B cell (primary cell): Measurements from ENCODE around the gene TTC39C. TPM values are rescaled to one million over a fixed set of nuclear protein-coding genes. Genes with fewer than 3 reads are reported as not detected.
A peak's percentile ranks its signal among the peaks of the same experiment; 100 is the strongest.

Experiments
- ATAC-seq: fragments of 200-7000 bp; cut with Tn5 transposase; one replicate; pipeline ENCODE4 v1.10.0; 2021; ENCODE audit warnings: low read depth, mild to moderate bottlenecking, moderate number of reproducible peaks, moderate library complexity
- CTCF ChIA-PET: fragments of 350-600 bp; sonication (Branson Sonifier 250); formaldehyde crosslinking; loops from one replicate; lab custom pipeline; 2021; ENCODE audit warnings: antibody characterized with exemption, inconsistent platforms; lab: Charles Lee
- POLR2A ChIA-PET: fragments of 350-600 bp; sonication (Branson Sonifier 250); formaldehyde crosslinking; loops from one replicate; lab custom pipeline; 2021; ENCODE audit warnings: antibody characterized with exemption; lab: Charles Lee
- DNase-seq: peaks from one replicate; pipeline ENCODE4 v3.0.0; 2013
- H2AFZ ChIP-seq: 2 replicates; pipeline ENCODE4 v1.6.1; 2012; ENCODE audit warnings: mild to moderate bottlenecking, low read depth, low read length; ENCODE audit not compliant: insufficient read depth, poor library complexity, severe bottlenecking
- H3K27ac ChIP-seq, 2 donors: 1 replicate in 1 of 2; 2 replicates in 1 of 2; pipeline ENCODE4 v1.5.1; 2012 to 2013; ENCODE audit warnings: low read length in 2 of 2, mild to moderate bottlenecking in 2 of 2, moderate library complexity in 1 of 2
- H3K27me3 ChIP-seq, 4 experiments: fragments of 200-600 bp in 1 of 4; sonication (generic) in 1 of 4; replicated peaks in 1 of 4; 1 replicate in 2 of 4; 2 replicates in 2 of 4; pipeline versions ENCODE4 v1.6.1 to v1.7.0; 2013 to 2016; ENCODE audit warnings: low read length in 3 of 4, mild to moderate bottlenecking in 2 of 4, mixed read lengths in 1 of 4, moderate library complexity in 1 of 4; ENCODE audit not compliant: insufficient read depth in 4 of 4, control insufficient read depth in 3 of 4; ENCODE audit errors: control extremely low read depth in 1 of 4
- H3K36me3 ChIP-seq, 2 experiments: replicated peaks in 1 of 2; 1 replicate in 1 of 2; 2 replicates in 1 of 2; pipeline versions ENCODE4 v1.6.1 to v1.7.1; 2013; ENCODE audit warnings: low read length in 1 of 2; ENCODE audit not compliant: insufficient read depth in 2 of 2, control insufficient read depth in 1 of 2; ENCODE audit errors: control extremely low read depth in 1 of 2, extremely low read depth in 1 of 2
- H3K4me1 ChIP-seq, 2 donors: fragments of 200-600 bp in 1 of 2; sonication (generic) in 1 of 2; 1 replicate in 1 of 2; 2 replicates in 1 of 2; pipeline versions ENCODE4 v1.5.1 to v1.6.1; 2013 to 2017; ENCODE audit warnings: low read length in 2 of 2; ENCODE audit not compliant: control insufficient read depth in 2 of 2, insufficient read depth in 2 of 2
- H3K4me2 ChIP-seq: replicated peaks from 2 replicates; pipeline ENCODE3; 2012; ENCODE audit warnings: mild to moderate bottlenecking, low read depth, low read length; ENCODE audit not compliant: poor library complexity, severe bottlenecking
- H3K4me3 ChIP-seq, 5 experiments: fragments of 200-600 bp in 1 of 5; sonication (generic) in 1 of 5; 1 replicate in 3 of 5; 2 replicates in 2 of 5; pipeline versions ENCODE4 v1.5.1 to v1.7.0; 2011 to 2016; ENCODE audit warnings: low read length in 4 of 5, mild to moderate bottlenecking in 4 of 5, low read depth in 2 of 5, control low read depth in 1 of 5, moderate library complexity in 1 of 5; ENCODE audit not compliant: insufficient read depth in 1 of 5; ENCODE audit errors: control extremely low read depth in 1 of 5, extremely low read depth in 1 of 5
- H3K79me2 ChIP-seq: fragments of 200-600 bp; sonication (generic); one replicate; pipeline ENCODE4 v1.6.0; 2016; ENCODE audit warnings: low read length; ENCODE audit not compliant: control insufficient read depth, insufficient read depth
- H3K9ac ChIP-seq: fragments of 200-600 bp; sonication (generic); 2 replicates; pipeline ENCODE4 v1.6.1; 2017; ENCODE audit warnings: mild to moderate bottlenecking, low read length, moderate library complexity
- H3K9me3 ChIP-seq, 3 donors: one replicate each; pipeline versions ENCODE4 v1.6.1 to v1.7.1; 2013; ENCODE audit warnings: low read length in 2 of 3; ENCODE audit not compliant: control insufficient read depth in 2 of 3, insufficient read depth in 1 of 3; ENCODE audit errors: control extremely low read depth in 1 of 3
- H4K20me1 ChIP-seq: 2 replicates; pipeline ENCODE4 v1.6.0; 2012; ENCODE audit warnings: mild to moderate bottlenecking, low read length; ENCODE audit not compliant: insufficient read depth, control insufficient read depth, poor library complexity, severe bottlenecking
- H3K27ac Mint-ChIP-seq: one replicate; pipeline ENCODE4 v1.8.0; 2021; ENCODE audit warnings: mixed read lengths
- H3K27me3 Mint-ChIP-seq: one replicate; pipeline ENCODE4 v1.8.0; 2021; ENCODE audit warnings: mixed read lengths
- H3K4me1 Mint-ChIP-seq: one replicate; pipeline ENCODE4 v1.8.0; 2021; ENCODE audit warnings: mixed read lengths
- H3K4me3 Mint-ChIP-seq: one replicate; pipeline ENCODE4 v1.8.0; 2021; ENCODE audit warnings: mixed read lengths
- H3K9me3 Mint-ChIP-seq: one replicate; pipeline ENCODE4 v1.8.0; 2022; ENCODE audit warnings: mixed read lengths; ENCODE audit not compliant: insufficient read depth
- EZH2 ChIP-seq: IDR thresholded peaks from 2 replicates; pipeline ENCODE4 v1.6.1; 2012; ENCODE audit warnings: borderline replicate concordance, low read depth, mild to moderate bottlenecking, moderate library complexity, low read length; ENCODE audit not compliant: insufficient read depth, poor library complexity, severe bottlenecking
- WGBS: methylation state at CpG from one replicate; pipeline ENCODE4 v1.1.5; 2013; ENCODE audit warnings: missing lambda C conversion rate; ENCODE audit not compliant: insufficient coverage; 5-methylcytosine and 5-hydroxymethylcytosine counted together
- intact Hi-C: fragments of 100-400 bp; cut with micrococcal nuclease; formaldehyde crosslinking; loops from one replicate; pipeline ENCODE4 v1.10.0; 2022
- polyA plus RNA-seq: library from polyadenylated mRNA; depleted of rRNA; stranded (reverse); fragments of >200 nt; gene quantifications from 2 replicates; pipeline ENCODE4 v1.2.3, GENCODE V29; 2012
- total RNA-seq, 2 donors: library from RNA; stranded (reverse); fragments of 120-200 nt in 1 of 2; gene quantifications; 1 replicate in 1 of 2; 2 replicates in 1 of 2; pipeline versions ENCODE4 v1.2.3 to v1.2.4, GENCODE V29; 2013 to 2022
- TF ChIP-seq, protein P1 (sequence below): fragments of 200-600 bp; IDR thresholded peaks from one replicate; pipeline ENCODE4 v1.8.0; 2022; ENCODE audit warnings: antibody characterized with exemption, mild to moderate bottlenecking

TTC39C gene
- total and polyA plus RNA-seq, 2 donors (not counting 1 experiment from before 2014, with no cell fraction given), result 22.3 to 44.3 TPM

DNA sequence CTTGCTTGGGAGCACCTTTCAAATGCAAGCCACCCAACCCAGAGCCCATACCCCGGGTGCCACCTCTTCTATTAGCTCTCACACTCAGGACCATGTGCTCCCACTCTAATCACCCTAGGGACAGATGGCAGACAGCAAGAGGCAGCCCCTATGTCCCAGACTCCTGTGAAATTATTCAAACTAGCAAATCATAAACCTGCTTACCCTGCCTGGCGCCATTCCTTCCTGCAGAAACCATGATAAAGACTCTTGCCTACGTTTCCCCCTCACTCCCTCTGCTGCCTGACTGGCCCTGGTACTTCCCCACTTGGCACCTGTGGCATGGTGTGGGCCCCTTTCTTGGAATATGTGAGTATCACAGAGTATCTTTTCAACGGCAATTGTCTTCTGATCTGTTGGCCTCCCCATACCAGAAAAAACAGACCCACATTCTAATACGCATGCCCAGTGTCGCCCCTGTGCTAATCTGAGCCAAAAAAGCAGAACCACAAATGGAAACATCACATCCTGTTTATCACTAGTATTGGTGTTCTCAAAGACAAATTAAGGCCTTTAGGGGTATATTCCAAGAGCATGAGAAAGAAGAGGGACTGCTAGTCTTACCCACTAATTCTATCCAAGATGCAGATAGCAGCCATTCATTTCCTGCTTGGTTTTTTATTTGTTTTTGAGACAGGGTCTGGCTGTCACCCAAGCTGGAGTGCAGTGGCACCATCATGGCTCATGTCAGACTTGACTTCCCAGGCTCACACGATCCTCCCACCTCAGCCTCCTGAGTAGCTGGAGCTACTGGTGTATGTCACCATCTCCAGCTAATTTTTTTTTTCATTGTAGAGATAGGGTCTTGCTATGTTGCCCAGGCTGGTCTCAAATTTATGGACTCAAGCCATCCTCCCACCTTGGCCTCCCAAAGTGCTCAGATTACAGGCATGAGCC lies 44.1 kb upstream of the TTC39C start:
- intact Hi-C loops, result loop anchor here (1.0 to 10.0 kb wide), 2 partner anchors 39 to 454 kb away; partner anchors contain the start of gene IMPACT
- TF ChIP-seq EZH2, result no peak
- TF ChIP-seq, protein P1, sequence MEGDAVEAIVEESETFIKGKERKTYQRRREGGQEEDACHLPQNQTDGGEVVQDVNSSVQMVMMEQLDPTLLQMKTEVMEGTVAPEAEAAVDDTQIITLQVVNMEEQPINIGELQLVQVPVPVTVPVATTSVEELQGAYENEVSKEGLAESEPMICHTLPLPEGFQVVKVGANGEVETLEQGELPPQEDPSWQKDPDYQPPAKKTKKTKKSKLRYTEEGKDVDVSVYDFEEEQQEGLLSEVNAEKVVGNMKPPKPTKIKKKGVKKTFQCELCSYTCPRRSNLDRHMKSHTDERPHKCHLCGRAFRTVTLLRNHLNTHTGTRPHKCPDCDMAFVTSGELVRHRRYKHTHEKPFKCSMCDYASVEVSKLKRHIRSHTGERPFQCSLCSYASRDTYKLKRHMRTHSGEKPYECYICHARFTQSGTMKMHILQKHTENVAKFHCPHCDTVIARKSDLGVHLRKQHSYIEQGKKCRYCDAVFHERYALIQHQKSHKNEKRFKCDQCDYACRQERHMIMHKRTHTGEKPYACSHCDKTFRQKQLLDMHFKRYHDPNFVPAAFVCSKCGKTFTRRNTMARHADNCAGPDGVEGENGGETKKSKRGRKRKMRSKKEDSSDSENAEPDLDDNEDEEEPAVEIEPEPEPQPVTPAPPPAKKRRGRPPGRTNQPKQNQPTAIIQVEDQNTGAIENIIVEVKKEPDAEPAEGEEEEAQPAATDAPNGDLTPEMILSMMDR, result no peak
- peaks cover 6% of the 10 kb centered on the region for H3K9me3 Mint-ChIP-seq
- H3K4me3 Mint-ChIP-seq, result peak overlapping the region; percentile 84
- peak overlapping the region; percentile 85 to 88 for H3K27ac ChIP-seq
- H3K4me3 ChIP-seq, result peak overlapping the region in 1 of 5 experiments; percentile 48
- ChIA-PET CTCF (no interaction called here), POLR2A (interaction anchor here (0.6 kb wide), 1 partner anchor 406 kb away, joined by 3 read pairs; no protein-coding TSS in a partner anchor)
- peak; percentile 77 for ATAC-seq
- H2AFZ ChIP-seq, result peak overlapping the region; percentile 73
- WGBS, result 52% methylated on average over 2 of the region's 7 CpGs
- H3K9me3 ChIP-seq, result peaks cover 0 to 7% (median 0%) of the 10 kb centered on the region in 3 donors
- no peaks in the 10 kb centered on the region for H3K27me3 ChIP-seq
- no peaks in the 10 kb centered on the region for H3K27me3 Mint-ChIP-seq
- peak overlapping the region; percentile 98 for H3K27ac Mint-ChIP-seq
- no peaks in the 10 kb centered on the region for H3K79me2 ChIP-seq
- no peaks in the 10 kb centered on the region for H4K20me1 ChIP-seq
- peak overlapping the region; percentile 70 for H3K4me2 ChIP-seq
- DNase-seq, result peak; percentile 83
- peaks cover 54 to 64% of the 10 kb centered on the region in 2 donors for H3K4me1 ChIP-seq
- no peaks in the 10 kb centered on the region for H3K36me3 ChIP-seq
- peaks cover 73% of the 10 kb centered on the region for H3K4me1 Mint-ChIP-seq
- peak overlapping the region; percentile 36 for H3K9ac ChIP-seq
